ENCODE results near the gene GLP2R.

GLP2R gene

GRCh38 chr17:9855036-9855435 lies 29.3 kb downstream of the GLP2R start:
- H3K4me3 ChIP-seq (ENCODE audit: low read depth, low read length) = no peak overlapping the region
- no peaks in the 10 kb centered on the region for H3K4me1 ChIP-seq
- no peaks in the 10 kb centered on the region for H3K36me3 ChIP-seq (ENCODE audit: control insufficient read depth, insufficient read depth, low read length)
- no peak overlapping the region for H3K27ac ChIP-seq
- no peaks in the 10 kb centered on the region for H3K79me2 ChIP-seq
- H3K27me3 ChIP-seq (ENCODE audit: control insufficient read depth, insufficient read depth, low read length) = no peaks in the 10 kb centered on the region
- no peak overlapping the region for H2AFZ ChIP-seq
- H3K9me3 ChIP-seq (ENCODE audit: control insufficient read depth, low read length) = peaks cover 3% of the 10 kb centered on the region
- TF ChIP-seq CTCF (IDR thresholded peaks at IDR 0.05) = no peak
- H3K9ac ChIP-seq = no peak overlapping the region
- no peak overlapping the region for H3K4me2 ChIP-seq (ENCODE audit: low read length)

GRCh38 chr17:9859781-9860180 lies 34.1 kb downstream of the GLP2R start:
- Histone ChIP-seq H3K4me3 (ENCODE audit: low read depth, low read length) (no peak overlapping the region), H3K9ac (no peak overlapping the region), H3K4me1 (no peaks in the 10 kb centered on the region), H3K27ac (no peak overlapping the region), H3K79me2 (no peaks in the 10 kb centered on the region), H3K27me3 (ENCODE audit: control insufficient read depth, insufficient read depth, low read length) (no peaks in the 10 kb centered on the region), H3K4me2 (ENCODE audit: low read length) (no peak overlapping the region), H3K36me3 (ENCODE audit: control insufficient read depth, insufficient read depth, low read length) (no peaks in the 10 kb centered on the region), H3K9me3 (ENCODE audit: control insufficient read depth, low read length) (peaks cover 3% of the 10 kb centered on the region), H2AFZ (no peak overlapping the region)
- TF ChIP-seq CTCF (IDR thresholded peaks at IDR 0.05) = no peak

- no peak overlapping the region for H2AFZ ChIP-seq
- H3K4me1 ChIP-seq = no peaks in the 10 kb centered on the region
- no peaks in the 10 kb centered on the region for H3K79me2 ChIP-seq
- H3K27ac ChIP-seq = no peak overlapping the region
- peaks cover 3% of the 10 kb centered on the region for H3K9me3 ChIP-seq (ENCODE audit: control insufficient read depth, low read length)
- H3K36me3 ChIP-seq (ENCODE audit: control insufficient read depth, insufficient read depth, low read length) = no peaks in the 10 kb centered on the region
- no peak overlapping the region for H3K4me3 ChIP-seq (ENCODE audit: low read depth, low read length)
- H3K9ac ChIP-seq = no peak overlapping the region
- no peak for TF ChIP-seq CTCF (IDR thresholded peaks at IDR 0.05)
- no peak overlapping the region for H3K4me2 ChIP-seq (ENCODE audit: low read length)
- H3K27me3 ChIP-seq (ENCODE audit: control insufficient read depth, insufficient read depth, low read length) = no peaks in the 10 kb centered on the region
Measured at GRCh38 chr17:9860851-9861250, 35.1 kb downstream of the GLP2R start.

GRCh38 chr17:9862220-9862619 lies 36.5 kb downstream of the GLP2R start:
- no peak overlapping the region for H2AFZ ChIP-seq
- peaks cover 3% of the 10 kb centered on the region for H3K9me3 ChIP-seq (ENCODE audit: control insufficient read depth, low read length)
- no peaks in the 10 kb centered on the region for H3K4me1 ChIP-seq
- no peak overlapping the region for H3K4me2 ChIP-seq (ENCODE audit: low read length)
- H3K36me3 ChIP-seq (ENCODE audit: control insufficient read depth, insufficient read depth, low read length) = no peaks in the 10 kb centered on the region
- no peak overlapping the region for H3K27ac ChIP-seq
- no peak for TF ChIP-seq CTCF (IDR thresholded peaks at IDR 0.05)
- H3K79me2 ChIP-seq = no peaks in the 10 kb centered on the region
- H3K9ac ChIP-seq = no peak overlapping the region
- no peaks in the 10 kb centered on the region for H3K27me3 ChIP-seq (ENCODE audit: control insufficient read depth, insufficient read depth, low read length)
- no peak overlapping the region for H3K4me3 ChIP-seq (ENCODE audit: low read depth, low read length)

- no peak overlapping the region for H3K4me3 ChIP-seq (ENCODE audit: low read depth, low read length)
Measured at GRCh38 chr17:9862949-9863348, 37.2 kb downstream of the GLP2R start.

More at GRCh38 chr17:9862949-9863348, 37.2 kb downstream of the GLP2R start:
- TF ChIP-seq CTCF (IDR thresholded peaks at IDR 0.05) = no peak
- Histone ChIP-seq H3K4me1 (no peaks in the 10 kb centered on the region), H3K36me3 (ENCODE audit: control insufficient read depth, insufficient read depth, low read length) (no peaks in the 10 kb centered on the region), H2AFZ (no peak overlapping the region), H3K27me3 (ENCODE audit: control insufficient read depth, insufficient read depth, low read length) (no peaks in the 10 kb centered on the region), H3K4me2 (ENCODE audit: low read length) (no peak overlapping the region), H3K79me2 (no peaks in the 10 kb centered on the region), H3K27ac (no peak overlapping the region), H3K9me3 (ENCODE audit: control insufficient read depth, low read length) (peaks cover 3% of the 10 kb centered on the region), H3K9ac (no peak overlapping the region)
